DMS114 treated with DMSO at 0.1 percent for 48 hours (cell line): ENCODE results near the gene TOX3.

Source experiments
- DNase-seq: peaks from one replicate; lab custom pipeline; 2025; ENCODE audit not compliant: unreplicated experiment; lab: John Stamatoyannopoulos, UW

Gene TOX3

DNA sequence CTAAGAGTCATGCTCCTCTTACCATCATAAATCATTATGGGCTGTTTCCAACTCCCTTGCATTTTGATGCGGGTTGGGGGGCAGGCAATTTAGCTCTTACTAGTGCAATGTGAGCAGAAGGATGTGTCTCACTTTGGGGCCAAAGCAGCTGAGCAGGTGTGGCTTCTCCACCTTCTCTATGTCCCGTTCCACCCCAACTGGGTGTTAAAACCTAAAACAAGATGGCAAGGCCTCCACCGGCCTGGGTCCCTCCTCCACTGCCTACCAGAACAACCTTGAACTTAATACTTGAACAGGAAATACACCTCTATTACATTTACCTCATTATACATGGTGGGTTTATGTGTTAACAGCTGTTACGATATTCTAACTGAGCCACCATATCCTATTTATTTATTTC, 52.8 kb downstream of the TOX3 start:
- DNase-seq = no peak

DNA sequence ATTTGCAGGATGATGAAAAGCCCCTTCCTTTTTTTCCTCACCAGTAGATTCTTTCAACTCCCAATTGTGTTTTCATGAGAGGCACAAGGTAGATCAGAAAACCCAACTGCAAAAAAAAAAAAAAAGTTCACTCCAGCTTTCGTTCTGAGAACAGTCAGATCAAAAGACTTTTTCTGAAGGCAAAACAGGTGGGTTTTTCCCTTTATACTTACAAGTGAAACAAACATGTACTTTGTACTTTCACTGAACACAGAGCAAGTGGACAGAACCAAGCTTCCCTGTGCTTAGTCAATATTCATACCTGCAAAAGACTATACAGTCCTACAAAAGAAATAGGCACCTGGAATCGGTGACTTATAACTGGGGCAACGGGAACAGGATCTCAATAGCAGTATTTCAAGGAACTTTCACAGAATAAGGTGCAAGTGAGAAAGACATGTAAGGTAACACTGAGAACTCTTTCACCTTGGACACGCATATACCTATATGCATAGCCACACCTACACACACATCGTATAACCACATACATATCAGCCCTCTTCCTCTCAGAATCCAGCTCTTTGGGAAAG, 54.1 kb downstream of the TOX3 start:
- no peak for DNase-seq

DNA sequence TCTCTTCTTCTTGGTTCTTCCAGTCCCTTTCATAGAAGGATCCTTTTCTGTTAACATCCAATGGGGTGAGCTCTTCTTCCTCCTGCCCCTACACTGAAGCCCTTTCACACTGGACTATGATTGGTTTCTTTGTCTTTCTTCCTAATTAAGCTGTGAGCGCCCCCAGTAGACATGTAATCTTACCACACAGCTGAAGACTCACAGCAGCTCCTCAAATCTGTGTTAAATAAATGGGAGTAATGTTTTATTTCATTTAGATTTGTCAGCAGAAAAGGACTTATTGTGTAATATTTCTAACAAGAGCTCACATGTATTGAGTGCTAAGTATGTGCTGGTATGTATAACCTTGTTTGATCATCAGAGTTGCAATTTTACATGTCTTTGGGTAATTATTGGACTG, 55.7 kb downstream of the TOX3 start:
- no peak for DNase-seq

DNA sequence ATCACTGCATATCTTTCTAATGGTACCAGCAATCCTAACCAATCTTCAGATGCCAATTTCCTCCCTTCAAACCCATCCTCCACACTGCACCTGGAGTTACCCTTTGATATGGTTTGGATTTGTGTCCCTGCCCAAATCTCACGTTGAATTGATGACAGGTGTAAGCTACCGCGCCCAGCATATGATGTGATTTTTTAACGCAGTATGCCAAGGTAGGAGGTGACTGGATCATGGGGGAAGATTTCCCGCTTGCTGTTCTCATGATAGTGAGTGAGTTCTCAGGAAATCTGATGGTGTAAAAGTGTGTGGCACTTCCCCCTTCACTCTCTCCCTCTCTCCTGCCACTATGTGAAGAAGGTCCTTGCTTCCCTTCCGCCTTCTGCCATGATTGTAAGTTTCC, 57.0 kb downstream of the TOX3 start:
- DNase-seq = no peak

DNA sequence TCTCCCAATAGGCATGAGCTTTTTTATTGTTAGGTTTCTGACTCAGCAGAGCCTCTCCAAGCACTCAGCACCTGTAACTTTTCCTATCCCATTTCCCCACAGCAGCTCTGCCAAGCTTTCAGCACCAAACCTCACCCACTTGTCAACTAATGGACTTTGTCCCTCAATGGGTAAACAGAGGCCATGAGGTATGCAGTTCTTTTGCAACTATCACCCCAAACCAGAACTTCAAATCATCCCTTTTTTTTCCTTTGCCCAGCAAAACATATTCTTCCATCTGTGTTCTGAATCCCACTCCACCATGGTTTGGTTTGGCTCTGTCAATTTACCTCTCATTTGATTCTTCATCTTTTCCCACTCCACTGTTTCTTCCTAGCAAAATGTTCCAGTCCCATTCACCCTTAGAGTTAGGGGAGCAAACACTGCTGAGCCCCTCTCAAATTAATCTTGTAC, 58.1 kb downstream of the TOX3 start:
- no peak for DNase-seq

GRCh38 chr16:52487849-52488457, 59.0 kb downstream of the TOX3 start:
- no peak for DNase-seq

GRCh38 chr16:52480237-52480636, 66.7 kb downstream of the TOX3 start:
- no peak for DNase-seq

DNA sequence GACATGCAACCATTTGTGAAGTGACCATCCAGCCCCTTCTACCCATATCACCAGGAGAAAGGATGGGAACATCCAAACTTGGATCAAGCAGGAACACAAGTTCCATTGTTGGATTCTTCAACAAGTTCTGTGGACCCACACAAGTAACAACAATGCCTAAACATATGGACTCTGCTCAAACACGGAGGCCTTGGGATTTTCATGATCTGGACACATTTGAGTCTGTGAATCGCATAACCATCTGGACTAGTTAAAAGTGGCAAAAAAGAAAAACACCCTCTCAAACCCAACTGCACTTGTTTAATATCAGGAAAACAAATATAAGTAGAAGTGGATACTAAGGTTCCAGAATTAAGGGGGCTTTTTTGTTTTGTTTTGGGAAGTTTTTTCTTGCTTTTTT, 70.8 kb downstream of the TOX3 start:
- no peak for DNase-seq

GRCh38 chr16:52474679-52475078, 72.3 kb downstream of the TOX3 start:
- no peak for DNase-seq

- no peak for DNase-seq
Measured at GRCh38 chr16:52473096-52473495, 73.8 kb downstream of the TOX3 start.

- DNase-seq = no peak
Measured at GRCh38 chr16:52471650-52472370, 75.1 kb downstream of the TOX3 start.

DNA sequence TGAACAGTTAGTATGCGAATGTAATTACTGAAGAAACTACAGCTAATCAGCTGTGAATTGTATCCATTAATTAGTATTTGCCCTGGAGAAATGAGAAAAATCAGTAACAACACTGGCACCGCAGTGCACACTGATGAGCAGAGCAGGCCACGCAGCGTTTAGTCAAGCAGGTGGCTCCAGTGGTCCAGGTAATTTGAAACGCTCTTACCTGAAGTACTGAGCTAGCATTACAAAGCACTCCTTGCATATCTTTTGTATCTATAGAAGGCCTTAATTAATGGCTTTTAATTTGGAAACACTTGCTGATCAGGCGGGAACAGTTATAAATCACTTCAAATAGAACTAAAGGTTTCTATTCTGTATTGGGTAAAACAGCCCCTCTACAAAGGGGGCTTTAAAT, 76.4 kb downstream of the TOX3 start:
- no peak for DNase-seq

DNA sequence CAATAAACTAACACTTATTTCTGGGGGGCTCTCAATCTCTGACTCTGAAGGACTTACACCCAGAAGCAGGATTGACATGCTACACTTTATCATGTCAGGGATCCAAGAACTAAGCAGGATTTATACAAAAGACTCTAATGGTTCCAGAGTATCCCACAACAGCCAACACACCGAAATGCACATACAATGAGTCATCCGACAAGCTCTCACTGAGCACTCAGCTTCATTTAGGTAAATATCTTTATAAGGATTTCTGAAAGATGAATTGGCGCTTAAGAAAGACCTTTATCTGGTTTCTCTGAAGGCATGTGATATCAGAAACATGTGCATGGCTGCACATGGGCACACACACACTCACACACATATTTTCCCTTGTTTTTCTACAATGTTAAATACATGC, 77.2 kb downstream of the TOX3 start:
- DNase-seq = no peak

DNA sequence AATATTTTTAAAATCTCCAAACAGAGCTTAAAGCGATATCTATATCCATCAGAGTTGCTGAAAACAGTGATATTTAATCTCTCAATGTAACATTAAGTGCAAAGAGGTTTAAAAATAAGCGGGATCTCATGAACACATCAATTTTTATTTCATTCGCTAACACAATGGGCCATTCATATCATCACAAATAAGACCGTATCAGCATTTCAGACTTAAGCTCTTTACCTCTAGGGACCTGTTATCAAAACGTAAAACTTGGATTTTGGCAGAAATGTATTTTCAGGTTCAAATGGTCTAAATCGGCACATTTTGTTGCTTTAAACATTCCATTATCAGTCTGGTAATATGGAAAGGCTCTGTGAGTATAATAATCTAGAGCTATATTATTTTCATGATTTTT, 77.9 kb downstream of the TOX3 start:
- no peak for DNase-seq

DNA sequence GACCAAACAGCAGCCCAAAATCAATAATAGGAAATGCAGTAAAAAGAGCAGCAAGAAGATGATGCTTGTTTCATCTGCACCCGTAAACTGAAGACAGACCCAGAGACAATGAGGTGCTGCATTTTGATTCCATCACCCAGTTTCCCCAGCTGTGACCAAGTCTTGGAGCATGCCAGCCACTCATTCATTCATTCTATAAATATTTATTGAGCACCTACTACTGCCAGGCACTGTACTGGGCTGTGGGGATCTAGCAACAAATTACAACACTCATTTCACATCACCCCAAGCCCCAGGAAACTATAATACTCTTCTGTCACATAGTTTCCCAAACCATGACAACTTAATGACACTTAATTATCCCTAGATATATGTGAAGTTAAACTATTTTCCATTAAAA, 79.2 kb downstream of the TOX3 start:
- DNase-seq = no peak

DNA sequence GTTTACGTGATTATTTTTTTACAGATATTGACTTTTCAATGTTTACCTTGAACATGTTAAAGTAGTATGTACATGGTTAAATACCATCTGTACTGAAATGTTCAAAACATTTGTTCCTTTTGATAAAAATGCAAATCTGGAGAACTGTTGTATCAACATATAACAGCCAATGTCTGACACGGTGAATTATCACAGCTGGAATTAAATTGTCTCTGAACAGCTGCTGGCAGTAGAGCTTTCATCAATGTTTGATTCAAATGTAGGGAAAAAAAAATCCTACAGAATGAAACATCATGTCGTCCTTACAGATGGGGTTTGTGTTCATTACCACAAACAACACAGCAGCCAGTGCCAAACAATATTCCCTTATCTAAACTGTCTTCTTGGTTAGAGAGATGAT, 79.9 kb downstream of the TOX3 start:
- no peak for DNase-seq

- DNase-seq = no peak
Measured at GRCh38 chr16:52465711-52466267, 81.2 kb downstream of the TOX3 start.

- no peak for DNase-seq
Measured at GRCh38 chr16:52463904-52464303, 83.0 kb downstream of the TOX3 start.

DNA sequence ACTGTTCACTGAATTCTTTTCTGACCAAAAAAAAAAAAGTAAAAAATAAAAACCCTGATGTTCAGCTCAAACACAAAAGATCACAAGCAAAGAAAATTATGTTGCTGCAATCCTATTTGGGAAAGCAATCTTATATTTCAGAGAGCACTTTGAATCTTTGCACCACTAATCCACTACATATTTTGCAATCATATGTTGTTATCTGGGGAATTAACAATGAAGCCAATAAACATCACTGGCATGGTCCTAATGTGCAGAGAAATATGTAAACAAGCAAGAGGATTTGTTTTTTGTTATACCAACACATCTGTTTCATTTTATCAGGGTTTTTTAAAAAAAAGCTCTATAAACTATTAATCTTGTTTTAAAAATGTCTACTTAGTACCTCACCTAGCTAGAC, 84.1 kb downstream of the TOX3 start:
- DNase-seq = no peak

GRCh38 chr16:52460639-52461178, 86.2 kb downstream of the TOX3 start:
- DNase-seq = no peak

DNA sequence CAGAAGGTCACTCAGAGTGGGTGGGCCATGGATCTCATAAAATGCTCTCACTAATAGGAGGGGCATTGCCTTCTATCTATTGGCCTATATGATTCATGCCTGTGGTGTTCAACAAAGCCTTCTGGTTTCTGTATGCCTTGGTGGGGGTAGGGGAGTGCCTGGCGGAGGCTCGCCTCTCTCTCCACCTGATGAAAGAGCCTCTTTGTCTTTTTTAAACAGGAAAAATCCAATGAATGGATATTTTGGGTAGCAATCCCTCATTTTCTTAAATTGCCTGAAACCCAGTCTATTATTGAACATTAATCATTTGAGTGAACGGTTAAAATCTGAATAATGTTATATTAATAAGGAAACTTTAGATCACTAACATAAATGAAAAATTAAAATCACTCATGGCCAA, 90.6 kb downstream of the TOX3 start:
- DNase-seq = no peak
